GM08714 (cell line): ENCODE data around the gene NACC1.
A peak's percentile ranks its signal among the peaks of the same experiment; 100 is the strongest.

Source experiments
- H3K4me3 ChIP-seq: fragments of 200-500 bp; sonication (Bioruptor generic); 2 replicates; pipeline ENCODE4 v1.5.1; 2014; ENCODE audit warnings: mild to moderate bottlenecking, low read length, inconsistent platforms
- ZNF274 ChIP-seq: IDR thresholded peaks from 2 replicates; pipeline ENCODE4 v1.6.1; 2012; ENCODE audit warnings: mild to moderate bottlenecking, low read depth, low read length

NACC1 gene

GRCh38 chr19:13100841-13101589 lies 17.0 kb upstream of the NACC1 start:
- no peak for TF ChIP-seq ZNF274
- H3K4me3 ChIP-seq = peak overlapping the region; percentile 58; the same call in 1 of the 2 replicates

- peak overlapping the region; percentile 58; the same call in 1 of the 2 replicates for H3K4me3 ChIP-seq
- TF ChIP-seq ZNF274 = no peak
These were observed 16.3 kb upstream of the NACC1 start for GRCh38 chr19:13101590-13102415.

GRCh38 chr19:13102416-13102665 lies 15.7 kb upstream of the NACC1 start:
- H3K4me3 ChIP-seq = peak overlapping the region; percentile 58; the same call in 1 of the 2 replicates
- TF ChIP-seq ZNF274 = no peak

GRCh38 chr19:13102666-13103580 lies 15.1 kb upstream of the NACC1 start, which contains the start of gene LYL1:
Gene LYL1 (minus strand): TSS chr19:13102858. CDS start chr19:13101171, 1,687 bp downstream.
- H3K4me3 ChIP-seq = peak within 1 kb of the TSS; percentile 58; the same call in 1 of the 2 replicates
- TF ChIP-seq ZNF274 = no peak

GRCh38 chr19:13103581-13104359 lies 14.3 kb upstream of the NACC1 start:
- TF ChIP-seq ZNF274 = no peak

GRCh38 chr19:13104360-13104847 lies 13.7 kb upstream of the NACC1 start:
- H3K4me3 ChIP-seq = peak overlapping the region; percentile 51; the same call in 1 of the 2 replicates
- TF ChIP-seq ZNF274 = no peak

More at GRCh38 chr19:13103581-13104359, 14.3 kb upstream of the NACC1 start:
- H3K4me3 ChIP-seq = peak overlapping the region; percentile 51; the same call in 1 of the 2 replicates

GRCh38 chr19:13104848-13105711 lies 13.0 kb upstream of the NACC1 start:
- peak overlapping the region; percentile 51; the same call in 1 of the 2 replicates for H3K4me3 ChIP-seq
- TF ChIP-seq ZNF274 = no peak

- H3K4me3 ChIP-seq = no peak overlapping the region
These were observed 8.5 kb upstream of the NACC1 start for GRCh38 chr19:13109361-13110098.

GRCh38 chr19:13110099-13110610 lies 7.9 kb upstream of the NACC1 start:
- H3K4me3 ChIP-seq = no peak overlapping the region
- no peak for TF ChIP-seq ZNF274

More at GRCh38 chr19:13109361-13110098, 8.5 kb upstream of the NACC1 start:
- TF ChIP-seq ZNF274 = no peak

- TF ChIP-seq ZNF274 = no peak
- no peak overlapping the region for H3K4me3 ChIP-seq
These were observed 5.5 kb upstream of the NACC1 start for GRCh38 chr19:13112555-13112954.

- H3K4me3 ChIP-seq = peak overlapping the region; percentile 73
- no peak for TF ChIP-seq ZNF274
These were observed 2.2 kb upstream of the NACC1 start for GRCh38 chr19:13115936-13116281.
